CD1c-positive myeloid dendritic cell (primary cell): ENCODE data around the gene NEK5.
"Not testable (repeated sequence)": the region's sequence is repeated elsewhere in the genome, so short reads cannot be mapped to it uniquely, and the experiment has no call there.

Experiments used
- DNase-seq: peaks from one replicate; pipeline ENCODE4 v3.0.0-alpha.2; 2016; ENCODE audit errors: extremely low spot score

NEK5 gene

GRCh38 chr13:52128714-52129700 lies at the start of gene NEK5:
Gene NEK5 (minus strand): TSS chr13:52129073. CDS start chr13:52127482, 1,591 bp downstream.
- peak; percentile 71 for DNase-seq

DNA sequence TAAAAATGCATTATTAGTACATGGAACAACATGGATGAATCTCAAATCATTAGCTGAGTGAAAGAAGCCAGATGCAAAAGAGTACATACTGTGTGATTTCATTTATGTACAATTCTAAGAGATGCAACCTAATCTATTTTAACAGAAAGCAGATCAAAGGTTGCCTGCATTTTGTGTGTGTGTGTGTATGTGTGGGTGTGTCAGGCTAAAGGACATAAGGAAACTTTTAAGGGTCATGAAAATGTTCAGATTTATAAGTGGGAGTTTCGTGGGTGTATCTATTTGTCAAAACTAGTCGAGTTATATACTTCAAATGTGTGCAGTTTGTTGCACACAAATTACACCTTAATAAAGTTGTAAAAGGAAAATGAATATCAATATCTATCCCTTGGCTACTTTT lies 48.4 kb upstream of the NEK5 start:
- DNase-seq: no peak

DNA sequence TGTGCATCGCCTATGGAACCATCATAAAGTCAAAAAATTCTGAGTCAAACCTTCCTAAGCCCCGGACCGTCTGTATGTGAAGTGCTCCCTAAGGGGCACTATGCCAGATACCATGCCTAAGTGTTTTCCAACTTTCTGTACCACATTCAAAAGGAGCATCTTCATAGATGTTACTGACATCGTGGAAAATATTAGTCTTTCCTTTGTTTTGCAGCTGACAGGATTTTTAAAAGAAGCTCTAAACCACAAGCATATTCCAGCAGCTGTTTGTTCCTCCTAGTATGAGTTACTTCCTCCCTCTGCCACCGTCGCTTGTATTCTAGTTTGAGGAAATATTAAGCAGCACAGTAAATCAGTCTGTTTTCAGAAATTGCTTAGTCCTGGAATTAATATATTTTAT lies 45.1 kb upstream of the NEK5 start:
- DNase-seq: peak; percentile 57

GRCh38 chr13:52173373-52173772 lies 44.5 kb upstream of the NEK5 start:
- DNase-seq: no peak

- not testable (repeated sequence) for DNase-seq
Measured at GRCh38 chr13:52171686-52172085, 42.8 kb upstream of the NEK5 start.

DNA sequence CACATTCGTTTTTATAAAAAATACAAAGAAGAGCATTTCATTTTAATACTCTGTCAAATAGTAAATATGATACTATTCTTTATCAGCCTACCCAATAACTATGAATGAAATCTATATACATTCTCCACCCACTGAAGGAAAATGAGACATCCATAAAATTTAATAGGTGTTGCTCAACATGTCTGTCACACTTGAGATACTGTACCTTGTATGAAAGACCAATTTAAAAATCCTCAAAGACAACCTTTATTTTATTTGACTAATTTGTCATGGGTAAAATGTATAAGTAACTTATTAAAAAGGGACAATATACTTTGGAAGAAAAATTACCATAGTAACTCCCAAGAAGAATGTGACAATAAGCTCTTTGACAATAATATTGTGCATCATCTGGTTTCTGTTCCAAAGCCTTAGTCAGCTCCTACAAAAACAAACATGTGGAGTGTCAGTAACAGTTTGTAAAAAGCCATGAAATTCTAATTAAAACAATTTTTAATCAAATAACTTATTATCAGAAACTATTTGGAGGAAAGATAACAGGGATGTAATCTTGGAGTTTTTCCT lies 42.0 kb upstream of the NEK5 start:
- not testable (repeated sequence) for DNase-seq

DNA sequence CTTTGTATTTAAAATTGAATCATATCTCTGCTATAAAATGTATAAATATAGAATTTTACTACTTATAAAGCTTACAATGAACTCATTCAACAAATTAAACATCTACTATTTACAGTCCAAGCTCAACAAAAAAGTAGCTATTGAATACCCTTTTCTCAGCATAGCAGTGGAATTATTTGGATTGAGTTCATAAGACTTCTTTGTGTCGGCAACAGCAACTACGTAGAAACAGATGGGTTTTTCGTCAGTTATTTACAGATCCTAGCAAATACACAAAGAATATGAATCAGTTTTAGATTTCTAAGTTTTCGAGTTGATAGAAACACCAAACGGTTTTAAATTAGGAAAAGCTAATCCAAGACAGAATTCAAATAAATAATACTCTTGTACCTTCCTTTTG lies 41.0 kb upstream of the NEK5 start:
- DNase-seq: no peak

GRCh38 chr13:52165411-52165810 lies 36.5 kb upstream of the NEK5 start:
- DNase-seq: no peak

GRCh38 chr13:52164989-52165388 lies 36.1 kb upstream of the NEK5 start:
- DNase-seq: no peak

DNA sequence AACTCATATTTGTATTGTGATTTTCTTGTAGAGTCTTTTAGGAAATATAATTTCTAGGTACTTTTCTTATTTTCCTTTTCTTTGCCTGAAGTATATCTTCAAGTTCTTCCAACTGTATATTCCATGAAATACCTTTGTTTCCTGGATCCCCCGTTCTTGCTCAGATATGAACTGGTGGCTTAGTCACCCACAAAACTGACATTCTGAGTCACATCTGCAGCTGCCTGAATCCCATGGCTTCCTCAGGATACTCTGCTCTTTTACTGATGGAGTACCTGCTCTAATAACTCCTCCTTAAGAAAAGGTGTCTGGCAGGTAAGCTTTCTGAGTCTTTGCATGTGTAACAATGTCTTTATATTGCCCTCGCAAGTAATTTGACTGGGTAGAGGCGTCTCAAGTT lies 35.0 kb upstream of the NEK5 start:
- DNase-seq: not testable (repeated sequence)

- no peak for DNase-seq
Measured at GRCh38 chr13:52162279-52163101, 33.6 kb upstream of the NEK5 start.

DNA sequence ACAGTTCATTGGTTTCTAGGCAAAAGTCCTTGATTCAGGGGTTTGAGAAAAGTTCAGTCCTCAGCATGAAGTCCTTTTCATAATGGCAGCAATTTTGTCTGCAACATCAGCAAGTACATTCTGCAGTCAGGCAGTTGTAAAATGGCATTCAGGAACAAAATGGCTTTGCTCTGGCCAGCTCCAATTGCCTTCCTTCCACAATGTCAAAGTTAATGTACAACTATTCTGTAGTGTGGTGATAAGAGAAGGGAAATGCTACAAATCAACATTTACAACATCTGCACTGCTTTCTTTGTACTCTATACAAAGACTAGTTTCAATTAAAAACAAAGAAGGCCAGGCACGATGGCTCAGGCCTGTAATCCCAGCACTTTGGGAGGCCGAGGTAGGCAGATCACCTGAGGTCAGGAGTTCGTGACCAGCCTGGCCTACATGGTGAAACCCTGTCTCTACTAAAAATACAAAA lies 32.3 kb upstream of the NEK5 start:
- no peak for DNase-seq

DNA sequence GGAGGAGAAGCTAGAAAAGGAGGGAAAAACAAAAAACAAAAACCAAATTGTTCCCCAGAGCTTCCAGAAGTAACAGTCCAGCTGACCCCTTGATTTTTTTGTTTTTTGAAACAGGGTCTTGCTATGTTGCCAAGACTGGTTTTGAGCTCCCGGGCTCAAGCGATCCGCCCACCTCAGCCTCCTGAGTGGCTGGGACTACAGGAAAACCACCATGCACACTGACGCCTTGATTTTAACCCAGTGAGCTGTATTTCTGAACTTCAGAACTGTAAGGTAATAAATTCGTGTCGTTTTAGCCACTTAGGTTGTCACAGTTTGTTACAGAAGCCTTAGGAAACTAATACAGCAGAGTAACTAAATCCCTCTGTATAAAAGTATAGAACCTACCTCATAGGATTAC lies 31.6 kb upstream of the NEK5 start:
- DNase-seq: no peak

GRCh38 chr13:52160053-52160452 lies 31.2 kb upstream of the NEK5 start:
- DNase-seq: no peak

DNA sequence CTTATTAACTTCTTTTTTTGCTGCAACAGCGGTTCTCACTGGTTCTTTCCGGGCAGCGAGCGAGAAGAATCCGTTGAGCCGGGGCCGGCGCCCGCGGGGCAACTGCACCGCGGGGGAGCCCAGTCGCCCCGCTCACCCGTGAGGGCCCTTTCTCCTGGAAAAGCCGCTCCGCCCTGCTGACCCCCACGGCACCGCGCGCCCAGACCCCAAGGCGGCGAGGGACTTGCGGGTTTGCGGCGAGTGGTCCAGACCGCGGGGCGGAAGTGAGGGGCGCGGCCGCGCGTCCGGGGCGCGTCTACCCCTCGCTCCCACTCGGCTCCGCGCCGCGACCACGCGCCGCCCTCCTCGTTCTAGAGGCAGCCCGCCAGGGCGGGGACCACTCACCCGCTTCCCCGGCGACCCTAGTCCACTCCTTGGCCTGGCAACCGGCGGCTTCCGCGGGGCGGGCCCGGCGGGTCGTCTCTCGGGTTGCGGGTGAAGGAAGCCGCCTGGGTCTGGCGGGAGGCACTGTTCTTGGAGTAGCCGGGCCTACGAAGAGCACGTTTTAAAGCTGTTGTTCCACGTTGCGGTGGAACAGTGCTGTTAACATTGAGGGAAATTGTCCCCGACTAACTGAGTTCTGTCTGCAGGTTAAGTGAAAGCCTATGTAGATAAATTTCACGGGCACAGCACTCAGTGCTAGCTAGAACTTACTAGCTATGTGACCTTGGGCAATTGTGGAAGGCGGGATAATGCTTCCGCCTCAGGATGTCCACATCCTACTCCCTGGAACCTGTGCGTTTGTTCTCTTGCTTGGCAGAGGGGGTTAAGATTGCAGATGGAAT lies 30.5 kb upstream of the NEK5 start, which contains the start of gene NEK3:
NEK3 (minus strand) TSS at position 439 of the 824 bp plus-strand sequence. CDS start 3,406 bp downstream, outside the sequence.
- peak; percentile 54 for DNase-seq

GRCh38 chr13:52158629-52159158 lies 29.8 kb upstream of the NEK5 start:
- DNase-seq: peak; percentile 77

- no peak for DNase-seq
Measured at GRCh38 chr13:52156724-52157261, 27.9 kb upstream of the NEK5 start.

DNA sequence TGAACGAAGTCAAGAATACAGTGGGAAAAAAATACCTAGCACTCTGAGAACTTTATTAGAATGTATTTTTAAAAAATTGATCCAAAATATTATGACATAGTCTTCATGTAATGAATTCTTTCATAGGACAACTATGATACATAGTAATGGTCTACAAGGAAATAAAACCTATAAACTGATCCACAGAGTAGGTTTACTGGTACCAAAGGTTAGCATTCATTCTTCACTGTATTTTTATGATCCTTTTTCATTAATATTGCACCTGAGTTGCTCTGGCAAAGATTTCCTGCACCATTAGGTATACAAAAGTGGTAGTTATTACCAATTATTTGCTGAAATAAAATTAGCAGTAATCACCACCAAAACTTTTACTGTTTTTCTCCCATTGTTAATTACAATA lies 26.3 kb upstream of the NEK5 start:
- DNase-seq: no peak

- DNase-seq: no peak
Measured at GRCh38 chr13:52147225-52147624, 18.4 kb upstream of the NEK5 start.

DNA sequence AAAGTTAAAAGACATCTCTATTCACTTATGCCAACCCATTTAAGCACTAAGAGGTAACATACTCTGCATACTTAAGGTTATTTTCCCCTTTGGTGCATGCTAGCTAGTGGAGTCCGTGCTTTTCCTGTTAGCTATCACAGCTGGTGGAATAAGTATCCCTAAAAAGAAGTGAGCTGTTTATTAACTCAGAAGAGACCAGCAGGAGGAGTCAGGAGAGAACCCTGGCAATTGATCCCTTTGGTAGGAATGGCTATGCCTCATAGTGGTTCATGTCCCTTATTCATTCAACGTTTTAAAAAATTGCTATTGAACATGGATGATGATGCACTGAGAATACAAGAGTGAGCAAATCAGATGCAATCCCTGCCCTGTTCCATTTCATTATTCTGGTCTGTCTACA lies 12.4 kb upstream of the NEK5 start:
- no peak for DNase-seq

DNA sequence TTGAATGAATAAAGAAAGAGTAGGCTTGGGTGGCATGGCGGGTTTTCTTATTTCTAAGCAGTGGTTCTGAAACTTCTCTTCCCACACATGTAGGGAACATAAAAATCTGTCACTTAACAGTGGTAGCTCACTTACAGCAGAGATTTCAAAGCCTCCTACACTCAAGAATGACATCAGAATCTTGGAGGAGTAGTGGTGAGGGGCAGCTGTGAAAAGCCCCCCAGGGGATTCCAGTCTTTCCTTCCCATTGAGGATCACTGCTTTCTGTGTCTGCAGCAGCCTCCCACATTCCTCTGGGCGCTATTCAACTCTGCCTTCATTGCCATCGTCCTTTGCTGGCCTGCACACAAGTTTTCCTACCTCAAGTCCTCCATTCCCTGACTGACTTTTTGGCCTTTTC lies 8.6 kb upstream of the NEK5 start:
- DNase-seq: no peak
